ENCODE measurements around the gene ACAD11. TPM values are rescaled to one million over a fixed set of nuclear protein-coding genes. Genes with fewer than 3 reads are reported as not detected.

Gene ACAD11
- polyA plus RNA-seq, 3 donors, result 0.31 to 25.4 (median 0.40) TPM

GRCh38 chr3:132695422-132695821 is 35.8 kb upstream of the ACAD11 start:
- Histone ChIP-seq H3K9ac (ENCODE audit: insufficient read depth, low read length, poor library complexity, severe bottlenecking) (no peak overlapping the region), H3K4me1 (ENCODE audit: control insufficient read depth in 1 of 2, insufficient read depth in 2 of 2, low read length in 2 of 2) (no peaks in the 10 kb centered on the region), H3K36me3 (replicated peaks in 1 of 2; ENCODE audit: control insufficient read depth in 1 of 2, insufficient read depth in 2 of 2, low read length in 2 of 2) (peaks cover 92 to 99% of the 10 kb centered on the region in 2 donors), H3K4me3 (replicated peaks in 1 of 3; ENCODE audit: low read depth in 2 of 3, low read length in 3 of 3) (no peak overlapping the region), H2AFZ (ENCODE audit: insufficient read depth, low read depth, low read length, poor library complexity, severe bottlenecking) (no peak overlapping the region), H3K9me3 (replicated peaks in 1 of 2; ENCODE audit: control insufficient read depth in 1 of 2, insufficient read depth in 1 of 2, low read length in 2 of 2) (no peaks in the 10 kb centered on the region), H3K4me2 (replicated peaks; ENCODE audit: extremely low read depth, low read length, poor library complexity, severe bottlenecking) (no peak overlapping the region), H4K20me1 (ENCODE audit: insufficient read depth, low read length) (no peaks in the 10 kb centered on the region), H3K79me2 (ENCODE audit: insufficient read depth, low read length) (no peaks in the 10 kb centered on the region), H3K27ac (ENCODE audit: low read depth in 1 of 2, low read length in 2 of 2) (no peak overlapping the region), H3K27me3 (ENCODE audit: control insufficient read depth in 2 of 2, insufficient read depth in 2 of 2, low read length in 2 of 2) (no peaks in the 10 kb centered on the region)
- DNase-seq, result no peak
- H3K9me3 Mint-ChIP-seq, result no peaks in the 10 kb centered on the region
- no peak for TF ChIP-seq CTCF (IDR thresholded peaks at IDR 0.05)
- intact Hi-C loops (cut with micrococcal nuclease), result no loop called here
- H3K27me3 Mint-ChIP-seq (ENCODE audit: low read depth in 3 of 3), result no peaks in the 10 kb centered on the region
- H3K4me3 Mint-ChIP-seq, result no peak overlapping the region
- peak overlapping the region in 3 of 7 donors; percentile 46 to 65 (median 51) for H3K27ac Mint-ChIP-seq
- no peaks in the 10 kb centered on the region for H3K4me1 Mint-ChIP-seq
- peaks cover 63 to 75% of the 10 kb centered on the region in 2 donors for H3K36me3 Mint-ChIP-seq
- no CpG with 5 or more reads among the region's 1 CpG for WGBS (ENCODE audit: insufficient coverage)

GRCh38 chr3:132694991-132695390 is 35.4 kb upstream of the ACAD11 start:
- DNase-seq, result no peak
- Histone ChIP-seq H2AFZ (ENCODE audit: insufficient read depth, low read depth, low read length, poor library complexity, severe bottlenecking) (no peak overlapping the region), H3K4me2 (replicated peaks; ENCODE audit: extremely low read depth, low read length, poor library complexity, severe bottlenecking) (no peak overlapping the region), H3K79me2 (ENCODE audit: insufficient read depth, low read length) (no peaks in the 10 kb centered on the region), H4K20me1 (ENCODE audit: insufficient read depth, low read length) (no peaks in the 10 kb centered on the region), H3K27me3 (ENCODE audit: control insufficient read depth in 2 of 2, insufficient read depth in 2 of 2, low read length in 2 of 2) (no peaks in the 10 kb centered on the region), H3K9ac (ENCODE audit: insufficient read depth, low read length, poor library complexity, severe bottlenecking) (no peak overlapping the region), H3K4me3 (replicated peaks in 1 of 3; ENCODE audit: low read depth in 2 of 3, low read length in 3 of 3) (no peak overlapping the region), H3K4me1 (ENCODE audit: control insufficient read depth in 1 of 2, insufficient read depth in 2 of 2, low read length in 2 of 2) (no peaks in the 10 kb centered on the region), H3K27ac (ENCODE audit: low read depth in 1 of 2, low read length in 2 of 2) (no peak overlapping the region), H3K9me3 (replicated peaks in 1 of 2; ENCODE audit: control insufficient read depth in 1 of 2, insufficient read depth in 1 of 2, low read length in 2 of 2) (no peaks in the 10 kb centered on the region), H3K36me3 (replicated peaks in 1 of 2; ENCODE audit: control insufficient read depth in 1 of 2, insufficient read depth in 2 of 2, low read length in 2 of 2) (peaks cover 92 to 99% of the 10 kb centered on the region in 2 donors)
- Mint-ChIP-seq H3K9me3 (no peaks in the 10 kb centered on the region), H3K27ac (no peak overlapping the region), H3K4me1 (no peaks in the 10 kb centered on the region), H3K36me3 (peaks cover 63 to 76% of the 10 kb centered on the region in 2 donors), H3K4me3 (no peak overlapping the region), H3K27me3 (ENCODE audit: low read depth in 3 of 3) (no peaks in the 10 kb centered on the region)
- intact Hi-C loops (cut with micrococcal nuclease), result no loop called here
- WGBS (ENCODE audit: insufficient coverage), result no CpG with 5 or more reads among the region's 4 CpGs
- TF ChIP-seq CTCF (IDR thresholded peaks at IDR 0.05), result no peak

All from CD14-positive monocyte (primary cell).